Epithelial cell of prostate (primary cell): ENCODE results near the gene COL23A1.
A peak's percentile ranks its signal among the peaks of the same experiment; 100 is the strongest.

Experiments used
- DNase-seq: peaks from one replicate; pipeline ENCODE4 v3.0.0-alpha.2; 2011; ENCODE audit warnings: low read depth, low spot score
- H3K27ac ChIP-seq: fragments of 450-650 bp; 2 replicates; pipeline ENCODE4 v1.5.1; 2017; ENCODE audit warnings: mild to moderate bottlenecking

Gene COL23A1

GRCh38 chr5:178388386-178389025 is 201.7 kb downstream of the COL23A1 start:
- no peak overlapping the region for H3K27ac ChIP-seq
- no peak for DNase-seq

GRCh38 chr5:178387856-178388190 is 202.4 kb downstream of the COL23A1 start:
- no peak overlapping the region for H3K27ac ChIP-seq
- DNase-seq = no peak

GRCh38 chr5:178387061-178387855 is 202.9 kb downstream of the COL23A1 start:
- no peak for DNase-seq

GRCh38 chr5:178386336-178386931 is 203.8 kb downstream of the COL23A1 start:
- H3K27ac ChIP-seq = no peak overlapping the region
- DNase-seq = no peak

More at GRCh38 chr5:178387061-178387855, 202.9 kb downstream of the COL23A1 start:
- H3K27ac ChIP-seq = no peak overlapping the region

- peak; percentile 61 for DNase-seq
- no peak overlapping the region for H3K27ac ChIP-seq
Measured at GRCh38 chr5:178385496-178385890, 204.7 kb downstream of the COL23A1 start.

- DNase-seq = no peak
- no peak overlapping the region for H3K27ac ChIP-seq
Measured at GRCh38 chr5:178384816-178385495, 205.2 kb downstream of the COL23A1 start.

- DNase-seq = no peak
- H3K27ac ChIP-seq = no peak overlapping the region
Measured at GRCh38 chr5:178383919-178384815, 206.0 kb downstream of the COL23A1 start.

- no peak overlapping the region for H3K27ac ChIP-seq
- no peak for DNase-seq
Measured at GRCh38 chr5:178383301-178383918, 206.8 kb downstream of the COL23A1 start.

- DNase-seq = no peak
- H3K27ac ChIP-seq = no peak overlapping the region
Measured at GRCh38 chr5:178382754-178383164, 207.4 kb downstream of the COL23A1 start.

GRCh38 chr5:178381921-178382695 is 208.1 kb downstream of the COL23A1 start:
- H3K27ac ChIP-seq = no peak overlapping the region
- DNase-seq = no peak

- DNase-seq = no peak
- H3K27ac ChIP-seq = no peak overlapping the region
Measured at GRCh38 chr5:178381206-178381605, 209.0 kb downstream of the COL23A1 start.

GRCh38 chr5:178380541-178381074 is 209.6 kb downstream of the COL23A1 start:
- no peak for DNase-seq
- no peak overlapping the region for H3K27ac ChIP-seq

- no peak overlapping the region for H3K27ac ChIP-seq
- no peak for DNase-seq
Measured at GRCh38 chr5:178380086-178380485, 210.1 kb downstream of the COL23A1 start.

- no peak overlapping the region for H3K27ac ChIP-seq
- no peak for DNase-seq
Measured at GRCh38 chr5:178378527-178379484, 211.4 kb downstream of the COL23A1 start.

GRCh38 chr5:178377583-178378270 is 212.5 kb downstream of the COL23A1 start:
- H3K27ac ChIP-seq = no peak overlapping the region
- no peak for DNase-seq

- DNase-seq = no peak
- no peak overlapping the region for H3K27ac ChIP-seq
Measured at GRCh38 chr5:178376921-178377582, 213.1 kb downstream of the COL23A1 start.
